VCaP (cell line): Measurements from ENCODE around the gene DMRT2.

Experiments used
- H3K27ac ChIP-seq: fragments of 450-650 bp; 2 replicates; pipeline ENCODE4 v1.5.1; 2017
- TF ChIP-seq, protein P1 (sequence below): fragments of 450-650 bp; conservative IDR thresholded peaks from 2 replicates; pipeline ENCODE4 v1.5.1; 2017; ENCODE audit warnings: mild to moderate bottlenecking, moderate library complexity

Gene DMRT2

DNA sequence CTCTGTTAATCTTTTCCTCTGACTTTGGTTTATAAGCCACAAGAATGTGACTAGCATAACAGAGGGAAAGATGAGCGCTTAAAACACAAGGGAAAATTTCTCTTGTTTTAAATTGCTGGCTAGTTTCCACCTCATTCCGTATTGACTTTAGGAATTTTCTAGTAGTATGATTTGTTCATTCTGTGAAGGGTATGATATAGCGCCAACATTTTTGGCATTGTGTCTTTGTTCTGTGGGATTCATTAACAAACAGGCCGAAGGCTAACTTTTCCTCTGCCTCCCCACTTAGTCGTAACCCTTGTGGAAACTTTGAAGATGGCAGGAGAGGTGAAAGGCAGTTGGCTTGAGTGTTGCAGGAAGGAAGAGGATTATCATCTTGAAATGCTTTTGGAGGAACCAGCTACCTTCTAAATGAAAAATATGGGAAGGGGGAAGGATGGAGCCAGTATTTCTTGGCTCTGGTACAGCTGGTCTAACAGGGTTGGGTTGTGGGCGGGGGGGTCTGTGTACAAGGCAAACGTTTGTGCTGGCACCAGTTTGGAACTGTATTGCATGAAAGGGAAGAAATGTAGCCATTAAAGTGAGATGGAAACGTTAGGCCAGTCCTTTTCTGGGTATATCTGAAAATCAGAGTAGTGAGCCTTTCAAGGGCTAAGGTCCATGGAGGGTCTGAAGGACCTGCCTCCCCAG is 21.5 kb upstream of the DMRT2 start:
- TF ChIP-seq, protein P1, sequence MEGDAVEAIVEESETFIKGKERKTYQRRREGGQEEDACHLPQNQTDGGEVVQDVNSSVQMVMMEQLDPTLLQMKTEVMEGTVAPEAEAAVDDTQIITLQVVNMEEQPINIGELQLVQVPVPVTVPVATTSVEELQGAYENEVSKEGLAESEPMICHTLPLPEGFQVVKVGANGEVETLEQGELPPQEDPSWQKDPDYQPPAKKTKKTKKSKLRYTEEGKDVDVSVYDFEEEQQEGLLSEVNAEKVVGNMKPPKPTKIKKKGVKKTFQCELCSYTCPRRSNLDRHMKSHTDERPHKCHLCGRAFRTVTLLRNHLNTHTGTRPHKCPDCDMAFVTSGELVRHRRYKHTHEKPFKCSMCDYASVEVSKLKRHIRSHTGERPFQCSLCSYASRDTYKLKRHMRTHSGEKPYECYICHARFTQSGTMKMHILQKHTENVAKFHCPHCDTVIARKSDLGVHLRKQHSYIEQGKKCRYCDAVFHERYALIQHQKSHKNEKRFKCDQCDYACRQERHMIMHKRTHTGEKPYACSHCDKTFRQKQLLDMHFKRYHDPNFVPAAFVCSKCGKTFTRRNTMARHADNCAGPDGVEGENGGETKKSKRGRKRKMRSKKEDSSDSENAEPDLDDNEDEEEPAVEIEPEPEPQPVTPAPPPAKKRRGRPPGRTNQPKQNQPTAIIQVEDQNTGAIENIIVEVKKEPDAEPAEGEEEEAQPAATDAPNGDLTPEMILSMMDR = no peak
- no peak overlapping the region for H3K27ac ChIP-seq

DNA sequence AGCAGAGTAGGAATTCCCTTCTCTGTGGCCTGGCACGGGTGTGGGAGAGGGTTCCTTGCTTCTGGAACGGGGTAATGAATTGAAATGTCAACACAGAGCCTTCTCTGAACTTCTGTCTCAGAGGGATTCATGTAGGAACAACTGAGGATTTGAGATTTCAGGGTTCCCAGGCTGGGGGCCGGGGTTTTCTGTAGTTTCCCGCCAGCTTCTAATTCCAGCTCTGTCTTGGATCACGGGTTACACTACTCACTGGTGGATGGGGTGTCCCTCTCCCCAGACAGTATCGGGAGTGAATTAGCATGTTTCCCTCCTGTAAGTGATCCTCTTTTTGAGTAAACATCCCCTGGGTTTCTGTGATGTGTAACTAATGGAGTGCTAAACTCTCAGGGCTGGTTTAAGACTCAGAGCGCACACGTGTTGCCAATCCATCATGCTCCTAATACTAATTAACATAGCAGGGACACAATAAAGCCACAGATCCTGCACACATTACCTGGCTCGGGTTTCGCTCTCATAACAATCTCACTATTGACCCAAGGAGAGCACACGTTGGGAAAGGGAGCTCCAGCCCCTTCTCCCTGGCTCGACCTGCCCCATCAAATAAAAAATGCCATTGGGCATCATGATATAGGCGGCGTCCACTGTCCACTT is 18.1 kb upstream of the DMRT2 start:
- TF ChIP-seq, protein P1 = no peak

GRCh38 chr9:1034271-1034670 is 15.9 kb upstream of the DMRT2 start:
- TF ChIP-seq, protein P1 = no peak

More for the DNA sequence above, 18.1 kb upstream of the DMRT2 start:
- no peak overlapping the region for H3K27ac ChIP-seq

DNA sequence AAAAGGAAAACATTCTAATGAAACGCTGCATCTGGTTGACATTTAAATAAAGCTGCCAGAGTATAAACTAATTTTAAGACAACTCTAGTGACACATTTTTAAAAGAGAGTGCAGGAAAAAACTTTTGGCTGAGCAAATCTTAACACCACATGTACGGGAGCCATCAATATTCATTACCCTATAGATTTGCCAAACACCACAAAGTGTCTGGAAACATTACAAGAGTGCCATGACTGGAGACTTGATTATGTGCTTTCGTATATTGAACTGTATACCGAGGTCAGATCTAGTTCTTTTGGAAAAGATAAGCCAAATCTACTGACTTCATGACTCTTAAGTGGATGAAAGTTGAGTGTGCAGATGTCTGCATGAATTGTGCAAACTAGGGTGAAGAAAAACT is 10.6 kb upstream of the DMRT2 start:
- TF ChIP-seq, protein P1 = no peak
- no peak overlapping the region for H3K27ac ChIP-seq

More at GRCh38 chr9:1034271-1034670, 15.9 kb upstream of the DMRT2 start:
- H3K27ac ChIP-seq = no peak overlapping the region

DNA sequence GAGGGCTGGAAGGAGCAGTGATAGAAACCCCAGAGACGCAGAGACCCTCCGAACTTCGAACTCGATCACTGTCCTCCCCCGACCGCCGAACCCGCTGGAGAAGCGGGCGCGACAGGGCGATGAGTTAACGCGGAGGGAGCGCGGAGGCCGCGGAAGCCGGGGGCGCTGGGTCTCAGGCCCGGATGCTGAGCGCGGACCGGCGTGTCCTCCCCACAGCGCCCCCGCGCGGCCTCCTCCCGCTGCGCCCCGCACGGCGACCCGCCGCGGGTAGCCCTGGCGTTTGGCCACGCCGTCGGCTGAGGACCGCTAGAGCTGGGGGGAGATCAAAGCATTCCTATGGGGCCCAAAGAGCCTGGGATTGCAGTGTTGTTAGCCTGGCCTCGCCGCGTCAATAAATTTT is 7.7 kb upstream of the DMRT2 start:
- TF ChIP-seq, protein P1 = no peak

DNA sequence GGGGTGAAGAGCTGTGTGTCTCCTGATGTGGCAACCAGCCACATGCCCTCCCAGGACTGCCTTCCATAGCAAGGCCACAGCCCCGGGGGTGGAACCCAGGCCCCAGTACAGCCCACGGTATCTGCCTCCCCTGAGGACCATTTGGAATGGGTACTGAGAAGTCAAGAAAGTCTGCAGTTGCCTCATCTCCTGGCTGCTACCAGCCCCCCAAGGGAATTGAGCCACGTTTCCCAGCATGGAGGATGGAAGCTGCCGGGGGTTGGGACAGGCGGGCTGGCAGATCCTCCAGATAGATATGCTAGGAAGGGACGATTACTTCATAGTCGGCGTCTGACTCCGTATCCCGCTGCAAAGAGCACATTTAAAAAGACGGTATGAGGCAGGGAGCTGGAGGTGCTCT is 5.5 kb upstream of the DMRT2 start:
- TF ChIP-seq, protein P1 = no peak
- no peak overlapping the region for H3K27ac ChIP-seq

More for the DNA sequence above, 7.7 kb upstream of the DMRT2 start:
- no peak overlapping the region for H3K27ac ChIP-seq

GRCh38 chr9:1046639-1047572 is 3.3 kb upstream of the DMRT2 start:
- H3K27ac ChIP-seq = no peak overlapping the region
- TF ChIP-seq, protein P1 = no peak
